ENCODE data around the gene VOPP1.
A peak's percentile ranks its signal among the peaks of the same experiment; 100 is the strongest.

Gene VOPP1

GRCh38 chr7:55432939-55433784, 139.1 kb downstream of the VOPP1 start:
- peak; percentile 44 to 61 for DNase-seq (ENCODE audit: low read depth in 2 of 2)
- TF ChIP-seq CTCF (IDR thresholded peaks at IDR 0.05; ENCODE audit: low read depth, low read length): peak; percentile 50
- no peak overlapping the region for H3K4me3 ChIP-seq (replicated peaks in 1 of 2; ENCODE audit: low read depth in 2 of 2, low read length in 2 of 2)

- no peak for TF ChIP-seq CTCF (IDR thresholded peaks at IDR 0.05; ENCODE audit: low read depth, low read length)
- DNase-seq (ENCODE audit: low read depth in 2 of 2): no peak
- no peak overlapping the region for H3K4me3 ChIP-seq (replicated peaks in 1 of 2; ENCODE audit: low read depth in 2 of 2, low read length in 2 of 2)
Measured at GRCh38 chr7:55432506-55432905, 139.8 kb downstream of the VOPP1 start.

GRCh38 chr7:55431898-55432297, 140.4 kb downstream of the VOPP1 start:
- no peak overlapping the region for H3K4me3 ChIP-seq (replicated peaks in 1 of 2; ENCODE audit: low read depth in 2 of 2, low read length in 2 of 2)
- TF ChIP-seq CTCF (IDR thresholded peaks at IDR 0.05; ENCODE audit: low read depth, low read length): no peak
- DNase-seq (ENCODE audit: low read depth in 2 of 2): no peak

- no peak for DNase-seq (ENCODE audit: low read depth in 2 of 2)
- TF ChIP-seq CTCF (IDR thresholded peaks at IDR 0.05; ENCODE audit: low read depth, low read length): no peak
- H3K4me3 ChIP-seq (replicated peaks in 1 of 2; ENCODE audit: low read depth in 2 of 2, low read length in 2 of 2): no peak overlapping the region
Measured at GRCh38 chr7:55429835-55430499, 142.3 kb downstream of the VOPP1 start.

- H3K4me3 ChIP-seq (replicated peaks in 1 of 2; ENCODE audit: low read depth in 2 of 2, low read length in 2 of 2): no peak overlapping the region
- no peak for TF ChIP-seq CTCF (IDR thresholded peaks at IDR 0.05; ENCODE audit: low read depth, low read length)
- DNase-seq (ENCODE audit: low read depth in 2 of 2): no peak
Measured at GRCh38 chr7:55427800-55428199, 144.5 kb downstream of the VOPP1 start.

GRCh38 chr7:55427342-55427741, 145.0 kb downstream of the VOPP1 start:
- TF ChIP-seq CTCF (IDR thresholded peaks at IDR 0.05; ENCODE audit: low read depth, low read length): no peak
- H3K4me3 ChIP-seq (replicated peaks in 1 of 2; ENCODE audit: low read depth in 2 of 2, low read length in 2 of 2): no peak overlapping the region
- DNase-seq (ENCODE audit: low read depth in 2 of 2): no peak

Data from cardiac fibroblast (primary cell).